ENCODE measurements around the gene GBX1.
A peak's percentile ranks its signal among the peaks of the same experiment; 100 is the strongest.

GBX1 gene

DNA sequence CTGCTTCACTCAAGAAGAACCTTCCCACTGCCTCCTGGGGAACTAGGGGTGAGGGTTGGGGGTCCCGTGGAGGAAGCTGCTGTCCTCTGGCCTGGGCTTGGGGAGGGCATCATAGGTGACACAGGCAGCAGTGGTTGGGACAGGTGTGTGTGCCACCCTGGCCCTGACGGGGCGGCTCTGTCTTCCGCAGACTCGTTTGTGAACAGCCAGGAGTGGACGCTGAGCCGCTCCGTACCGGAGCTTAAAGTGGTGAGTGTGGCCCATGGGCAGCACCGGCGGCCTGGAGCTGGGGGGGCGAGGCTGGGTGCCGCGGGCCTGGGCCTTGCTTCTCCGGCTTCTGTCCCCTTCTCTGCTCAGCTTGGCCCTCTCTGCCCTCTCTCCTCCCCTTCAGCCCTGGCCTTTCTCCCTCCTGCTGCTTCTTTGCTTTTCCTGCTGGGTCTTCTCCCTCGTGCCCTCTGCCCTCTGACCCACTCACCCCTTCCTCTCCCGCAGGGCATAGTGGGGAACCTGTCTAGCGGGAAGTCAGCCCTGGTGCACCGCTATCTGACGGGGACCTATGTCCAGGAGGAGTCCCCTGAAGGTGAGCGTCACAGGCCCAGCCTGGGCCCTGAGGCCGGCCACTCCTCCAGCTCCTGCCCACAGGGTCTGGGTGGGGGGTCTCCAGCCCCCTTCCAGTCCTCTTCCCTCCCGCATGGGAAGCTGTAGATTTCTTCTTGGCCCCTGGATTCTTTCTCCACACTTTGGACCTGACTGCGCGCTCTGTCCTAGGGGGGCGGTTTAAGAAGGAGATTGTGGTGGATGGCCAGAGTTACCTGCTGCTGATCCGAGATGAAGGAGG lies 50.7 kb downstream of the GBX1 start:
- H3K9me3 ChIP-seq (ENCODE audit: control insufficient read depth, low read length) = no peaks in the 10 kb centered on the region
- DNase-seq = no peak
- no peaks in the 10 kb centered on the region for H3K27me3 ChIP-seq (replicated peaks; ENCODE audit: control insufficient read depth, insufficient read depth, low read length, poor library complexity, severe bottlenecking)
- peaks cover 22% of the 10 kb centered on the region for H3K36me3 ChIP-seq (ENCODE audit: control insufficient read depth, insufficient read depth, low read length)
- peaks cover 30% of the 10 kb centered on the region for H3K4me1 ChIP-seq (ENCODE audit: control insufficient read depth, insufficient read depth, low read length, poor library complexity, severe bottlenecking)
- H3K27ac ChIP-seq (ENCODE audit: insufficient read depth, low read length, poor library complexity, severe bottlenecking) = peak overlapping the region; percentile 58
- peak overlapping the region; percentile 29 for H3K4me3 ChIP-seq (ENCODE audit: insufficient read depth, low read depth, low read length, poor library complexity, severe bottlenecking)

DNA sequence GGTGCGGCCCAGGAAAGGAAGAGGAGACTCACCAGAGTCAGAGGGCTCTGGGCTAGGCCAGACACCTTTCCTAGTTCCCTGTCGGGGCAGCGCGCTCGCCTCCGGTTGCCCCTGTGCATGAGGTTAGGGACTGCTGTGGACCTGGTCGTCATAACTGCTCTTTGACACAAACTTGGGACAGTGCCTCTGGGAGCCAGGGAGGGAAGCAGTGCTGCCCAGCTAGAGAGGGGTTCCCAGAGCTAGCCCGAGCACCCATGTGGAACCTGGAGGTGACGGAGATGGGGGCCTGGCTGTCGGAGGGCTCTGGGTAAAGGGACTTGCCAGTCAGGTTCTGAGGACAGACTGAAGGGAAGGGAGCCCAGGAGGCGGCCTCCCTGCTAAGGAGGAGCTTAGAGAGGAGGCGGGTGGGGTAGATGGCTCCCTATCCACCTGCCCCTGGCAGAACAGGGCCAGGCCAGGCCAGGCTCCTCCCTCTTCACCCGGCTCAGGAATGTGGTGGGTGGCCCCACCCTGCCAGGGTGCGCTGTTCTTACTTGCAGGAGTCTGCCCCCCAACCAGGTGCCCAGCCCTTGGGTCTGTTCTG lies 51.6 kb downstream of the GBX1 start:
- no peak for DNase-seq
- Histone ChIP-seq H3K36me3 (ENCODE audit: control insufficient read depth, insufficient read depth, low read length) (peaks cover 16% of the 10 kb centered on the region), H3K27ac (ENCODE audit: insufficient read depth, low read length, poor library complexity, severe bottlenecking) (peak overlapping the region; percentile 33), H3K4me3 (ENCODE audit: insufficient read depth, low read depth, low read length, poor library complexity, severe bottlenecking) (peak overlapping the region; percentile 17), H3K9me3 (ENCODE audit: control insufficient read depth, low read length) (no peaks in the 10 kb centered on the region), H3K4me1 (ENCODE audit: control insufficient read depth, insufficient read depth, low read length, poor library complexity, severe bottlenecking) (peaks cover 30% of the 10 kb centered on the region), H3K27me3 (replicated peaks; ENCODE audit: control insufficient read depth, insufficient read depth, low read length, poor library complexity, severe bottlenecking) (no peaks in the 10 kb centered on the region)

DNA sequence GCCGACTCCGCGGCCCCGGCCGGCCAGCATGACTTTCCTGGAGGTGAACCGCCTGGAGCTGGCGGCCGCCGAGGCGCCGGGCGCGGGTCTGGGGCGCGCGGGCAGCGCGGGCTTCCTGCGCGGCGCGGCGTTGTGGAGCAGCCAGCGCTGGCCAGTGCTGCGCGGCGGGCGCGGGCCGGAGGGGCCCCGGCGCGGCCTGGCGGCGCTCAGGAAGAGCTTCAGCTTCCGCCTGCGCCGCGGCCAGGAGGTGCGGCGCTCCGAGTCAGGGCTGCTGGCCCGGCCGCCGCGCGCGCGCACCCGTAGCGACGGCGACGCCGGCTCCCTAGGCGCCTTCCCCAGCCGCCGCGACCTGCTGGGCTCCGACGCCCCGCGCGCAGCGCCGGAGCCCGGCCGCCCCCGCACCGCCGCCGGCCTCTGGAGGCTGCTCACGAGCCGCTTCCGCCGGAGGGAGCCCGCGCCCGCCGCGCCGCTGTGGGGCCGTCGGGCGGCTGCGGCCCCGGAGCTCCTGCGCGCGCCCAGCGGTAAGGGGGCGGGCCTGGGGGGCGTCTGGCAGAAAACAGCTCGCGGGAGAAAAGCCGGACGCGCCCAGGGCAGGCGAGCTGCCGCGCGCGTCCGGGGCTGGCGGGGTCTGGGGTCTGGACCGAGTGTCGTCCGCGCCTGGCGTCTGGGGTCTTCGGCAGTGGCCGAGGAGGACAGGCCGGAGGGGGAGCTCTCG lies 52.2 kb downstream of the GBX1 start:
- no peaks in the 10 kb centered on the region for H3K27me3 ChIP-seq (replicated peaks; ENCODE audit: control insufficient read depth, insufficient read depth, low read length, poor library complexity, severe bottlenecking)
- H3K4me1 ChIP-seq (ENCODE audit: control insufficient read depth, insufficient read depth, low read length, poor library complexity, severe bottlenecking) = peaks cover 30% of the 10 kb centered on the region
- no peak for DNase-seq
- peak overlapping the region; percentile 17 for H3K4me3 ChIP-seq (ENCODE audit: insufficient read depth, low read depth, low read length, poor library complexity, severe bottlenecking)
- H3K27ac ChIP-seq (ENCODE audit: insufficient read depth, low read length, poor library complexity, severe bottlenecking) = no peak overlapping the region
- H3K36me3 ChIP-seq (ENCODE audit: control insufficient read depth, insufficient read depth, low read length) = peaks cover 10% of the 10 kb centered on the region
- no peaks in the 10 kb centered on the region for H3K9me3 ChIP-seq (ENCODE audit: control insufficient read depth, low read length)

DNA sequence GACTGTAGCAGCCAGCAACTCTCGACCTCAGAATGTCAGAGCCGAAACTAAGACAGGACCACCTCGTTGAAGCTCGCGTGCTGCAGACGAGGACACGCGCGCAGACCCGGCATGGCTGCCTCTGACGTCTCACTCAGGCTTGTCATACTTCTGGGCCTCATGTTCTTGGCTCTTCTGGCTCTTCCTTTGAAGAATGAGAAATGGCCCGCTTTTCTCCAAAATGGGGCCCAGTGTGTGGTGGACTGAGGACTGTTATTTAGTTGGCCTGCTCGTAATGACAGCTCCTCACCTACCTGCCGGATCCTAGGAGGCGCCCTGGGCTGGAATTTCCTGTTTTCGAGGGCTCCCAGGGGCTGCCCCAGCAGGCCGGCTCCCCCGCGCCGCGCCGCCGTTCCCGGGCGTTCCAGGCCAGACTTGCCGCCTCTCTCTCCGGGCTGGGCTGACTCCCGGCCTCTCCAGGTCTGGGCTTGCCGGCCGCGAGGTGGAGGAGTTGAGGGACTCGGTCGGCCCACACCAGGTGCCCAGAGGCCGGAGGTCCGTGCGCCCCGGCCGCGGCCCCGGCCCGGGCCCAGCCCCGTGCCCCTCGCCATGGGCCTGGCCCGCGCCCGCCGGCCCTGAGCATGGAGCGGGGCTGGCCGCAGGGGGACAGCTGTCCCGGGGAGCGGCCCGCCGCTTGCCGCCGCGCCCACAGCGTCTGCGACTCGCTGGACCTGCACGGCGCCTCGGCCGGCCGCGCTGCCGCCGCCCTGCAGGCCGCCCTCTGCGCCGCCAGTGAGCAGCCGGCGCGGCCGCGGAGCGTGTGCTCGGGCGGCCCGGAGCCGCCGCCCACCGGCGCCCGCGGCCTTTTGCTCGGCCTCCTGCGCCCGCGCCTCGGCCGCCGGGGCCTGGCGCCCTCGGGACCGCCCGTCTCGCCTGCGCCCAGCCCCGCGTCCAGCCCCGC lies 53.1 kb downstream of the GBX1 start:
- no peak for DNase-seq
- no peak overlapping the region for H3K27ac ChIP-seq (ENCODE audit: insufficient read depth, low read length, poor library complexity, severe bottlenecking)
- no peaks in the 10 kb centered on the region for H3K9me3 ChIP-seq (ENCODE audit: control insufficient read depth, low read length)
- H3K4me3 ChIP-seq (ENCODE audit: insufficient read depth, low read depth, low read length, poor library complexity, severe bottlenecking) = no peak overlapping the region
- peaks cover 10% of the 10 kb centered on the region for H3K36me3 ChIP-seq (ENCODE audit: control insufficient read depth, insufficient read depth, low read length)
- H3K4me1 ChIP-seq (ENCODE audit: control insufficient read depth, insufficient read depth, low read length, poor library complexity, severe bottlenecking) = peaks cover 30% of the 10 kb centered on the region
- no peaks in the 10 kb centered on the region for H3K27me3 ChIP-seq (replicated peaks; ENCODE audit: control insufficient read depth, insufficient read depth, low read length, poor library complexity, severe bottlenecking)

DNA sequence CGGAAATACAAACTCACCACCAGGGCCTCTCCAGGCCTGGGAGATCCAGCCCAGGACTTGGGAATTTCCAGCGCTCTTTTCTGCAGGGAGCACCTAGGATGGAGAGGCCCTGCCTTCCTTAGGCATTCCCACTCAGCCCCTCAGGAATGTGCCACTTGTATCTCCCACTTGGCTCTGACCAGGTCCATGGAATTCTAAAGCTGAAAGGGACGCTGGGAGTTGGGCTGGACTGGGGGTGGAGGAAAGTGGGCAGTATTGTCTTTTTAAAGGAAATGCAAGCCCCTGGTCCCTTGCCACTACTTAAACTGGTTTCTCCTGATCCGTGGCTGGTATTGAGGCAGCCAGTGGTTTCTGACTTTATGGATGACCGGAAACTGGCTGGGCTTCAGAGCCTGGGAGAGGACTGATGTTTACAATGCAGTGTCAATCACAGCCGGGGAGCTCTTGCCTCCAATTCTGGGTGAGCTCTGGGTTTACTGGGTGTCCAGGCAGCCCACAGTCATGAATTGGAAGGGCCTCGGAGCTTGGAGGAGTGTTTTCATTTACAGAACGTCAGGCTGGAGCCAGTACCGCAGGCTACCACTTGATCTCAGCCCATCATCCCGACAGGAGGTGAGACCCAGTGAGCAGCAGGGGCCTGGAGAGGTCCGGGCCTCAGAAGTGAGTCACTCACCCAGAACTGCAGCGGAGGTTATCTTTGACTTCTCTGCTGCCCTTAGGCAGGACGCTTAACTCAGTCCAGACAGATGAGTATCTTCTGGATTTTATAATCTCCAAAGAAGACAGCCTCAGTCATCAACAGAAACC lies 53.9 kb downstream of the GBX1 start:
- DNase-seq = no peak

DNA sequence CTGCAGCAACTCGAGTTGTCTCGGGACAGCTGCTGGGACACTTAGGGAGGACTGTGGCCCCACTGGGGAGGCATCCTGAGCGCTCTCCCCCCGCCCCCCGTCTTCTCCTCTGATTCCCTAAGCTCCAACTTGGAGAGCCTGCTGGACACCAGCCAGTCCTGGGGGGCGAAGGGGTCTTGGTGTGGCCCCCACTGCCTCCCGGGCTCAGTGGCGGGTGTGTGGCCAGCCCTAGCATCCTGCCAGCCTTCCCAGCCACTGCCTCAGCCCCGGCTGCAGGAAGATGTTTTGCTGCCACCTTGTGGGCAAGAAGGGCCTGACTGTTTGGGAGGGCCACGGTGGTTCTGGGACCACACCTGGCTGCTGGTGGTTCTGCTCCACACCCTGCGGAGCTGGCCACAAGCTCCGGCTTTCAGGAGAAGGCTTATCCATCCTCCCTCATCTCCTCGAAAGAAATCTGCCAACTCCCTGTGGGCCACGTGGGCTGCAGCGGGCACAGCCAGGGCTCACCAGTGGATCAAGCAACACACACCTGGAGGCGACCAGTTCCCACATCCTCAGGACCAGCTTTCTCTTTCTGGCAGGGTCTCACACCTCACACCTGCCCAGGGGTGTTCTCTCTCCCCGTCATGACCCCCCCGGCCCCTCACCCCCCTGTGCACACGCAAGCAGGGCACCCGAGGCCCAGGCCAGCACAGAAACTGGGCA lies 56.4 kb downstream of the GBX1 start:
- no peaks in the 10 kb centered on the region for H3K27me3 ChIP-seq (replicated peaks; ENCODE audit: control insufficient read depth, insufficient read depth, low read length, poor library complexity, severe bottlenecking)
- peak; percentile 51 to 56 (median 54) for DNase-seq
- H3K4me3 ChIP-seq (ENCODE audit: insufficient read depth, low read depth, low read length, poor library complexity, severe bottlenecking) = no peak overlapping the region
- no peak overlapping the region for H3K27ac ChIP-seq (ENCODE audit: insufficient read depth, low read length, poor library complexity, severe bottlenecking)
- H3K9me3 ChIP-seq (ENCODE audit: control insufficient read depth, low read length) = no peaks in the 10 kb centered on the region
- H3K36me3 ChIP-seq (ENCODE audit: control insufficient read depth, insufficient read depth, low read length) = no peaks in the 10 kb centered on the region
- H3K4me1 ChIP-seq (ENCODE audit: control insufficient read depth, insufficient read depth, low read length, poor library complexity, severe bottlenecking) = peaks cover 9% of the 10 kb centered on the region

More for the DNA sequence above, 53.9 kb downstream of the GBX1 start:
- no peak overlapping the region for H3K27ac ChIP-seq (ENCODE audit: insufficient read depth, low read length, poor library complexity, severe bottlenecking)
- no peaks in the 10 kb centered on the region for H3K9me3 ChIP-seq (ENCODE audit: control insufficient read depth, low read length)
- no peak overlapping the region for H3K4me3 ChIP-seq (ENCODE audit: insufficient read depth, low read depth, low read length, poor library complexity, severe bottlenecking)
- H3K4me1 ChIP-seq (ENCODE audit: control insufficient read depth, insufficient read depth, low read length, poor library complexity, severe bottlenecking) = peaks cover 30% of the 10 kb centered on the region
- H3K36me3 ChIP-seq (ENCODE audit: control insufficient read depth, insufficient read depth, low read length) = peaks cover under 1% of the 10 kb centered on the region
- H3K27me3 ChIP-seq (replicated peaks; ENCODE audit: control insufficient read depth, insufficient read depth, low read length, poor library complexity, severe bottlenecking) = no peaks in the 10 kb centered on the region

DNA sequence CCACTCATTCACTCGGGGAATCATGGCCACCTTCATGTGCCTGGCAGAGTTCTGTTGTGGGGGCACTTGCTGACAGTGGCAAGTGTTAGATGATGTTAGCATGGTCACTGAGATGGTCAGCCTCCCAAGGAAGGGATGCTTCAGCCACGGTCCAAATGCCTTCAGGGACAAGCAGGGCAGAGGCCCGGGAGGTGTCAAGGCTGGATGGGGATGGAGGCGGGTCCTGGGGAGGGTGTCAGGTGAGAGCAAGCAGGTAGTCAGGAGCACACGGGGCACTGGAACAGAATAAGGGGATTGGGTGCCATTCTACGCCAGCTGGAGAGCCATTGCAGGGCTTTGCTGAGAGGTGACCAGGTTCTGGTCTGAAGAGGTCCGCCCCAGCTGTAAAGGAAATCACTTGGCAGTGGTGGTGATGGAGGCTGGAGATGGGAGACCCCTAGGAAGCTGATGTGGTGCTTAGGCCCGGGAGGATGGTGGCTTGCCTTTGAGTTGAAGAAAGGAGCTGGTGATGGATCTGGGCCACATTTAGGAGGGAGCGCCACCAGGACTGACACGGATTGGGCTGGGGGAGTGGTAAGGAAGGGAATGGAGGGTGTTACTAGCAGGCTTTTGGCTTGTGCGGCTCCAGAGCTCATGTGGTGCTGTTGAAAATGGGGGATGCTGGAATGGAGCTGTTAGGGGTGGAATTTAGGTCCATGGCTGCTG lies 57.1 kb downstream of the GBX1 start:
- no peak for DNase-seq
- H3K27ac ChIP-seq (ENCODE audit: insufficient read depth, low read length, poor library complexity, severe bottlenecking) = no peak overlapping the region
- no peaks in the 10 kb centered on the region for H3K36me3 ChIP-seq (ENCODE audit: control insufficient read depth, insufficient read depth, low read length)
- H3K27me3 ChIP-seq (replicated peaks; ENCODE audit: control insufficient read depth, insufficient read depth, low read length, poor library complexity, severe bottlenecking) = no peaks in the 10 kb centered on the region
- H3K4me3 ChIP-seq (ENCODE audit: insufficient read depth, low read depth, low read length, poor library complexity, severe bottlenecking) = no peak overlapping the region
- H3K4me1 ChIP-seq (ENCODE audit: control insufficient read depth, insufficient read depth, low read length, poor library complexity, severe bottlenecking) = peaks cover 3% of the 10 kb centered on the region
- no peaks in the 10 kb centered on the region for H3K9me3 ChIP-seq (ENCODE audit: control insufficient read depth, low read length)

Measured in effector memory CD4-positive, alpha-beta T cell (primary cell).